Inferior parietal cortex (tissue), 1 donor: ENCODE results near the gene TEAD3.

Experiments used
- DNase-seq: peaks from one replicate; pipeline ENCODE4 v3.0.0-alpha.2; 2016; ENCODE audit errors: extremely low spot score

TEAD3 gene

GRCh38 chr6:35492258-35492973, 4.5 kb downstream of the TEAD3 start:
- DNase-seq: no peak

- no peak for DNase-seq
Observed at GRCh38 chr6:35491558-35492257, 5.2 kb downstream of the TEAD3 start.

- DNase-seq: no peak
Observed at GRCh38 chr6:35490821-35491557, 5.9 kb downstream of the TEAD3 start.

- DNase-seq: no peak
Observed at GRCh38 chr6:35489995-35490791, 6.7 kb downstream of the TEAD3 start.

- DNase-seq: no peak
Observed at GRCh38 chr6:35489066-35489465, 7.8 kb downstream of the TEAD3 start.

GRCh38 chr6:35488517-35488862, 8.4 kb downstream of the TEAD3 start:
- DNase-seq: no peak

- no peak for DNase-seq
Observed at GRCh38 chr6:35487658-35488516, 9.0 kb downstream of the TEAD3 start.

GRCh38 chr6:35486005-35486925, 10.6 kb downstream of the TEAD3 start:
- no peak for DNase-seq

- DNase-seq: no peak
Observed at GRCh38 chr6:35485402-35485877, 11.4 kb downstream of the TEAD3 start.

- DNase-seq: no peak
Observed at GRCh38 chr6:35484921-35485392, 11.9 kb downstream of the TEAD3 start.

- no peak for DNase-seq
Observed at GRCh38 chr6:35483893-35484645, 12.8 kb downstream of the TEAD3 start.

- no peak for DNase-seq
Observed at GRCh38 chr6:35483490-35483889, 13.4 kb downstream of the TEAD3 start.

GRCh38 chr6:35483062-35483461, 13.8 kb downstream of the TEAD3 start:
- DNase-seq: no peak

GRCh38 chr6:35481226-35481625, 15.7 kb downstream of the TEAD3 start:
- DNase-seq: no peak

GRCh38 chr6:35480176-35480575, 16.7 kb downstream of the TEAD3 start:
- no peak for DNase-seq

- DNase-seq: no peak
Observed at GRCh38 chr6:35478259-35478658, 18.6 kb downstream of the TEAD3 start.

GRCh38 chr6:35477551-35478179, 19.2 kb downstream of the TEAD3 start:
- no peak for DNase-seq

- DNase-seq: no peak
Observed at GRCh38 chr6:35477028-35477427, 19.9 kb downstream of the TEAD3 start.
